Mesenteric fat pad (tissue), 1 donor: Measurements from ENCODE around the gene TMTC2. TPM values are rescaled to one million over a fixed set of nuclear protein-coding genes. Genes with fewer than 3 reads are reported as not detected.
"Not testable (repeated sequence)": the region's sequence is repeated elsewhere in the genome, so short reads cannot be mapped to it uniquely, and the experiment has no call there.

ENCODE experiments used
- DNase-seq: peaks from one replicate; pipeline ENCODE4 v3.0.0-alpha.2; 2020; ENCODE audit warnings: low spot score
- total RNA-seq: library from RNA; stranded (reverse); fragmentation: NEBNext Ultra II Directional; extraction: Animal tissue kit (Norgen Biotek cat#: 25700); gene quantifications from one replicate; pipeline ENCODE4 v1.2.1, GENCODE V29; 2021
- donor health status: DM: yes; HTN: yes; CAD: no.

Gene TMTC2
- total RNA-seq, 1 donor from 2014 or later: 7.0 TPM

DNA sequence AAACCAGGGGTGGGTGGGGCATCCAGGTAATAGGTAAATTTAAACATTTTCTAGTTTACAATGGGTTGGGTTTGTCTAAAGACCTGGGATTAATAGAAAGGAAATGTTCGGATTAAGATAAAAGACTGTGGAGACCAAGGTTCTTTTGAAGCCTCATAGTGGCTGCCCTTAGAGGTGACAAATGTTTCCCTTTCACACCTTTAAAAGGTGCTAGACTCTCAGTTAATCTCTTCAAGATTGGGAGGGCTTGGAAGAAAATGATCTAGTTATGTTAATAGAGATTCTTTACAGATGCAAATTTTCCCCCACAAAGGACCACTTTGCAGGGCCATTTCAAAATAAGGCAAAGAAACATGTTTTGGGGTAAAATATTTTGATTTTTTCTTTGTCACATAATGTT, 39.0 kb downstream of the TMTC2 start:
- no peak for DNase-seq

DNA sequence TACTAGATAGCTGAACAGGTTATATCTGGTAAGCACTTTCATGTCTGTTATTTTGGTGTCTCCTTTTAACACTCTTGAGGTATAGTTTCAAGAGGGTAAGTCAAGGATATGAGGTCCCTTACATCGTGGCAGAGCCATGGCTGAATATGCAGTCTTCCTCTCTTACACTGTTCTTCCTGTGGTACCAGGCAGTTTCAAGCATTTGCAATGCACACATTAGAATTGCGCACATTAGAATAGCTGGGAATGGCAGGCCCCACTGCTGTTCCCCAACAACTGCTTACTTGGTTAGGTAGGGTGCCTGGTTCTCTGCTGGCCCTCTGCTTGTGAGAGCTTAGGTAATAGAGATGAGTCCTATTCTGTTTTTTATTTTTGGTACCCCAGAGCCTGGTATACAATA, 41.2 kb downstream of the TMTC2 start:
- DNase-seq: no peak

DNA sequence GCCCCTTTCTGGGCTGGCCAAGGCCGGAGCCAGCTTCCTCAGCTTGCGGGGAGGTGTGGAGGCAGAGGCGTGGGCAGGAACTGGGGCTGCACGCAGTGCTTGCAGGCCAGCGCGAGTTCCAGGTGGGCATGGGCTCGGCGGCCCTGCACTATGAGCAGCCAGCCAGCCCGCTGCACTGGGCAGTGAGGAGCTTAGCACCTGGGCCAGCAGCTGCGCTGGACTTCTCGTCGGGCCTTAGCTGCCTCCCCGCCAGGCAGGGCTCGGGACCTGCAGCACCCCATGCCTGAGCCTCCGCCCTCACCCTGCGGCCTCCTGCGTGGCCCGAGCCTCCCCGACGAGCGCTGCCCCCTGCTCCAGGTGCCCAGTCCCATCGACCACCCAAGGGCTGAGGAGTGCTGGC, 42.0 kb downstream of the TMTC2 start:
- no peak for DNase-seq

DNA sequence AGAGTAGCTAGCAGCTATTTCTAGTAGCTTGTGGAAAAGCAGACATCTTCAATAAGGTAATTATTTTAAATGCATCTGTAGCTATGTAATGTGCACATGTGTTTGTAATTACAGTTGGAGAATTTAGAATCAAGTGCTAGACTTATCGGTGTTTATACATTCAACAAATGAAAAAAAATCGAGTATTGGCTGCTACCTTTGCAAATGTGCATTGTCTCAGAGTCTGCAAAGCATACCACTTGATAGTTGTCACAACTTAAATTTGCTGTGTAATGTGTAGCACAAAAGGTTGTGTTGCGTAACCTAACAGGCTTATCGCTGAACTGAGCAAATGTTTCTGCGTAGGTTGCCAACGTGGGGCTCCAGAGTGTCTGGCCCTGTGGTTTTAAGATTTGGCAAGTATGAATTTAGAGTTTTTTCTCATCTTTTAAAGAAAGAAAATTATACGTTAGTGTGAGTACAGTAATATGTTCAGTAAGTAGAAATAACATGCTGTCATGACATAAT, 44.3 kb downstream of the TMTC2 start:
- DNase-seq: no peak

DNA sequence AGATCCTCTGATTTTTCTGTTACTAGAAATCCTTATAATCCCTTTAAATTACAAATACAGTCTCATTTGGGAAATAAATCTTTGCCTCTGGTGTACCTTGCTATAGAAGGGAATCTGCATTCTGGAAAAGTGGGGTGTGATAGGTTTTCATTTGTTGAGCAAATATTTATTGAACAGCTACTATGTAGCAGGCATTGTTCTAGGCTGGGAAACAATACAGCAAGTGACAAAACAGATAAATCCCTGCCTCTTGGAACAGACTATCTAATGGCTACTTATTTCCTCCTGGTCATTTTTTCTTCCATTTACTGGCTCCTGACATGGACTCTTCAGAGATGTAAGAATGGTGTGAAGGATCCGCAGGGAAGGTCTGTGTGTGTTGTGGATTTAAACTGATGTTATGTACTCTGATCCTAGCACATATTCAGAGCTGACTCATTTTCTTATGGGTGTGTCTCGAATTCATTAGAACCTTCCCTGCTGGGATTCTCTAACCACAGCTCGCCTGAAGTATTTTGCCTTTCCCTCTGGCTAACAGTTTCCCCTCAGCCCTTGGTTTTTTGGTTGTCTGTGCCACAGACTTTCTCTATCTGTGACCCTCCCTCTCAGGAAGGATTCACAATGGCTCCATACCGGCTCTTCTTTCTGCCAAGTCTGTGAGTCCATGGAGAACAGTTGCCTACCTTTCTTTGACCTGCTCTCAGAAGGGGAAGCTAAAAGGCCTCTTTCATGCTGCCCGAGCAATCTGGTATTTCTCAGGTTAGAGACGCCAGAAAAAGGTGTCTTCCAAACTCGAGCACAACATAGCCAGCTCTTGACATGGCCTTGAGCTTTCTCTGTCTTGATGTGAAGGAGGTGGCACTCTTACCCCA, 53.7 kb downstream of the TMTC2 start:
- no peak for DNase-seq

DNA sequence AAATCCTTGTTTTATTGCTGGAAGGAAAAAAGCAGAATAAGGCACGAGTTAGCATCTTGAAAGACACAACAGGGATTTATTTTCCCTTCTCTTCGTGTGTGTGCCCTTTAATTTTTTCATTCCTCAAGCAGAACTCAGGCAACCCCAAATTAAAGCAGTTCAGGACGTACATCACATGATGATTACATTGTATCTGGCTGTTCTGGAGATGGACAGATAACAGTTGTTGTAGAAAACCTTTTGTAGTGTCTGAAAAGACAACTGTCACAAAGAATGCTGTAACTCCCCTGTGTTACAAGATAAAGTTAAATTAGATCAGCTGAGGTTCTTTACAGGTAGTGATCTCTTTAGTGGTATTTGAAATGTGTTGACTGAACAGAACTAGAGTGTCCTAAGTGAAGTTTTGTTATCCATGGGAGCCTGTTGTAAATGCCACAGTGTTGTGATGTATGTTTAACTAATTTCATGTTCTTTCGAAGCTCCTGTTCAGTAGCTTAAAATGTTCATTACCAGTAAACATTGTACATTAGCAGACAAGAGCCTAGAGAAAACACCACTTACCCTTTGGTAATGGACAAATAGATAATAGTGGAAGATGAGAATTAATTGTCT, 58.5 kb downstream of the TMTC2 start:
- no peak for DNase-seq

DNA sequence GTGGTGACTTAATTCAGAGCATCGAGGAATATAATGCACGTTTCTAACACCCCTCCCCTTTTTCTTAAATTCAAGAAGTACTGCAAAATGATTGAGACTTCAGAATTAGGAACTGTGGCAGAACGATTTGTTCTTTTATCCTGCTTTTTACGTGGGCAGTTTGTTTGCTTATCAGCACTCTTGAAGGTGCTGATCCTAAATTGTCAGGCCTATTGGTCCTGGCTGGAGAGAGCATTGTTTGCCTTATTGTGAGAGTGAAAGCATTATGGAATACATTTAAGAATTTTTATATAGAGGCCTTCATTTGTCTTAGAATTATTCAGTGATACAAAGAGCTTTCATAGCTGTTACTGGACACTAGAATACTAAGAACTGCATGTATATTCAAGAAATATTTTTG, 59.1 kb downstream of the TMTC2 start:
- no peak for DNase-seq

DNA sequence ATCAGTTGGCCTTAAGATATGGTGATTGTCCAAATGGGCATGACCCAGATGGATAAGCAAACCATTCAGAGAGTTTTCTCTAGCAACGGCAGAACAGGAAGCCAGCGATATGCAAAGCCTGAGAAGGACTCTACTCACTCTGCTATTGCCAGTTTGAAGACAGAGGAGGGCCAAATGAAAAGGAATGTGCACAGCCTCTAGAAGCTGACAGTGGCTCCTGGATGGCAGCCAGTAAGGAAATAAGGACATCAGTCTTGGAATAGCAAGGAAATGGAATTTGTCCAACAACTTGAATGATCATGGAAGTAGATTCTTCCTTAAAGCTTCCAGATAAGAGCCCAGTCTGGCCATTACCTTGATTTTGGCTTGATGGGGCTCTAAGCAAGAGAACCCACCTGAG, 60.0 kb downstream of the TMTC2 start:
- DNase-seq: no peak

DNA sequence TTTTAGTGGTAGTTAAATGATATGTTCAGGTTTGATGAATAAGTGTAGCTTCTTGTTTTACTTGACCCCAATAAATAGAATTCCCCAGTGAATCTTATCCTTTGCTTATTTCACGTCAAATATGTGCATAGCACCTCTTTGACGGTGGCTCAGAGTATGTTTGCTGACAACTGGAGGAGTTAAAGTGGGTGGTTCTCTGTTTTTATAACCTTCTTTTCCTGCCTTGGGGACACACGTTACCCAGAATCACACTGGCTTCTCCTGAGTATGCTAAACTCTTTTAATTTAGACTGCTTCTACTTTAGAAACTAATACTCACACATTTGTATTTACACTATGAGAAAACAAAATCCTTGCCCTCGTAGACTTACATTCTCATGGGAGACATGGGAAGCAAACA, 62.3 kb downstream of the TMTC2 start:
- no peak for DNase-seq

DNA sequence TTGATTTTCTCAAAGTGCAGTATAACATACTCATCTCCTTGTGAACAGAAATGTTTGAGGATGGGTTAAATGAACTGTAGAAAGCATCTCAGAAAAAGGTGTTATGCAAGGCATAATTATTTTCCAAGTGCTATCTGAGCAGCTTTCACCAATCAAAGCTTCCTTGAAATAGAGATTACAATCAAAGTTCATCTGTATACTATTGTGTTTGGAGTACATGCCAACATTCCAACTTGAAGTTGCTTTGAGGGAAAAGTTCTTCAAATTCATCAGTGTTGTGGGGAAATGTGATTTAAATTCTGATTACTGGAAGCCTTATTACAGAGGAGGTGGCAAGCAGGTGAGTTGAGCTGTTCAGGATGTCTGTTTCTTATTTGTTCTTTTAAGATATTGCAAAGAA, 68.2 kb downstream of the TMTC2 start:
- DNase-seq: no peak

DNA sequence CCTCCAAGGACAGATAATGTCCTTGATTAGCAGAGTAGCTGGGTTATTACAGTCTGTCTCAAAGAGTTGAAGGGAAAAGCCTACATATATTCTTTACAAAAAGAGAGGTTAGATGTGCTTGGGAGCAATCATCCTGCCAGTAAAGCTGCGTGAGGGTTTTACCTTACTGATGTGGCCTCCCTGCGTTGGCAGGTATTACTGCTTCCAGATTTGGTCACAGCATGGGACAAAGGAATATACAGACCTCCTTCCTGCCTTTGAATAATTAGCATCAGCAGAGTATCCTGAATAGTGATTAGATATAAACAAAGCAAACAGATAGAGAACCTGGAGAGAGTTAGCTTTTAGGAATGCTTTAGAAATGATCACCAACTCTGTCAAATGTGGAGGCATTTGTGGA, 69.6 kb downstream of the TMTC2 start:
- no peak for DNase-seq

DNA sequence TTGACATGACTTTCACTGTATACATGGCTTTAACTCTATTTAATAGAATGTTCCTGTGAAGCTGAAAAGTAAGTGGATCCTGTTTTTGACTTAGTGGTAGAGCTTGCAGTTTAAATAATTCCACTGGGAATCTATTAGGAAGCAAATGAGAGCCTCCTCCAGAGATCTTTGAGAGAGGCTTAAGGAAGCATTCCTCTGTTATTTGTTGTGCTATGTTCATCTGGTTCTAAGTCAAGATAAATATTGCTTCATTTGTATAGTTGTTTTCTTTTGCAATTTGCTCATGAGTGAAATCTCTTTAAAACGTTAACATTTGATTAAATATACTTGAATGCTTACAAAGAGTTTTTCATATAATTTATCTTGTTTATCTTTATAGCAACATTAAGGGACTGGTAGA, 70.4 kb downstream of the TMTC2 start:
- no peak for DNase-seq

DNA sequence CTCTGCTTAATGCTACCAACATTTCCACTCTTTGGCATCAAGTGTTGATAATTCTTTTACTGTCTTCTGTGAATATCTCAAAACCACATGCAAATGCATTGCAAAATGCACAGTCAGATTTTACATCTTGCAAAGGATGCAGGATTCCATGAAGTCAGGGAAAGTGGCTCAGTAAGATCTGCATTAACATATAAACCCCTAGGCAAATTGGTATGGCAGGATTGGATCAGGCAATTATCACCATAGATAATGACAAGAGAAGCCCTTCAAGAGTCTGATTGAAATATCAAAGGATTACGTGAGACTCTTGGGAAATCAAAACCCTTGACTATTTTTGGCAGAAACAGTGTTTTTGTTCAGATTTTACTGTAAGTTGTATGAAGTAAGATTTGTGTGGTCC, 71.0 kb downstream of the TMTC2 start:
- DNase-seq: no peak

DNA sequence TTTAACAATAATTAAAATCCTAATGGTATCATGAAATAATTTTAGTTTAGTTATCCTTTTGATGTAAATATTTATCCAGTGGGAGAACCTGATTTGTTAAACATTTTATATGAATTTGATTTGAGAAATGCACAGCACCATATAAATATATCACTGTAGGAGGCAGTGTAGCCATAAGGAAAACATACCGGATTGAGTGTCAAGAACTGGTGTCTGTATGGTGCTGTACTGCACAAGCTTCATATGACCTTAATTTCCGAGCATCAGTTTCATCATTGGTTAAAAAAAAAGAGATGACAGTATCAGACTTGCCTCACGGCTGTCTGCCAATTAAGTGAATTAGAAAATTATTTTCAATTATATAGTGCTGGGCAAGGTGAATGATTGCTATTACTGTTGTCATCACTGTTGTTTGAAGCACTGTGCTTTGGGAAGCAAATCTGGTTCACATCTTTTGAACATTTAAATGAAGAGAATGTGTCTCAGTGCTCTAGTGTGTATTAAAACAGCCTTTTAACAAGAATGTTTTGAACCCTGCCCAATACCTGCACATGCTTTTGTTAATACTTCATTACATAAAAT, 72.1 kb downstream of the TMTC2 start:
- no peak for DNase-seq

DNA sequence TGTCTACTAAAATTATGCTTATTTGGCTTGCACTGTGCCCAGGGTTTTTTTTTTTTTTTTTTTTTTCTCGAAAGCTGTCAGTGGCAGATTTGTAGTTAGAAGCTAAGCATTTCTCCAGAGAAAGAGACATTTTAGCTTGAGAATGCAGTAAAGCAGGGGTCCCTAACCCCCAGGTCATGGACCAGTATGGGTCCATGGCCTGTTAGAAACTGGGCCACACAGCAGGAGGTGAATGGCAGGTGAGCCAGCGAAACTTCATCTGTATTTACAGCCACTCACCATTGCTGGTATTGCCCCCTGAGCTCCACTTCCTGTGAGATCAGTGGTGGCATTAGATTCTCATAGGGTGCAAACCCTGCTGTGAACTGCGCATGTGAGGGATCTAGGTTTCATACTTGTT, 73.7 kb downstream of the TMTC2 start:
- DNase-seq: no peak

DNA sequence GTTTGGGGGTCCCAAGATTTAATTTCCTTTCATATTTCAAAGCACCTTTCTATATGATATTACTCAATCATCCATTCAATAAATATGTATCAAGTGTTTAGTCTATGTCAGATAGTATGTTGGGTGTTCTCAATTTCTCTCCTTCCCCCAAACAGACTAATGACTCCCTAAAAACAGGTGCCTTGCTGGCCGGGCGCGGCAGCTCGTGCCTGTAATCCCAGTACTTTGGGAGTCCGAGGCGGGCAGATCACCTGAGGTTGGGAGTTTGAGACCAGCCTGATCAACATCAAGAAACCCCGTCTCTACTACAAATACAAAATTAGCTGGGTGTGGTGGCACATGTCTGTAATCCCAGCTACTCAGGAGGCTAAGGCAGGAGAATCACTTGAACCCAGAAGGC, 78.5 kb downstream of the TMTC2 start:
- not testable (repeated sequence) for DNase-seq

DNA sequence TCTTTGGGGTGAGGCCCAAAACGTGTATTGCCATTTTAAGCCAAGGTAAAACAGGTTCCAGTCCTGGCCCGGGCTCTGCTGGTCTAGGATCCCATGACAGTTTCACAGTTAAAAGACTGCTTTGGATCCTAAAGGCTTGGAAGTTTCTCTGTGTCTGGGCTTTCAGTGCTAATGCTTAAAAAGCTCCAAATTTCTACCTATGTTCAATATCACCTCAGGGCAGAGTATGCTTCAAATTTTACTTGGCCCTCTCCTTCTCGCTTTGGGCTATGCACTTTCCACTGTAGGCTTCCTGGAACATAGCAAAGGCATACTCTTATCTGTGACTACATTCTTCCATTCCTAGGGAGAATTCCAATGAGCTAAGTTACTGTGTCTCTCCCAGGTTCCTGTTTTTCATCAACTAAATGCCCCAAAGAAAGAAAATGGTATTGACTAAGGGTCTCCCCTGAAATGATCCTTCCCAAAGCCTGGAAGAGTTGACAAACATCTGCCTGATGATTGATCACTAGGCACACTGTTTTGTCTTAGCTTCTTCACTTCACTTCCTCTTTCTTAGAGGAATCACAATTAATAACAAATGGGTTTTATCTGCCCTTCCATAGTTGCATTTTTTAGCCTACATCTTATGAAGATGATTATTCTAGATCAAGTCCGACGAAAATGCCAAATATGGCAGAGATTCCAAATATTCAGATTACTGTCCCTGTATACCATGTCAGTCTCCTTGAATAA, 79.4 kb downstream of the TMTC2 start:
- DNase-seq: no peak

DNA sequence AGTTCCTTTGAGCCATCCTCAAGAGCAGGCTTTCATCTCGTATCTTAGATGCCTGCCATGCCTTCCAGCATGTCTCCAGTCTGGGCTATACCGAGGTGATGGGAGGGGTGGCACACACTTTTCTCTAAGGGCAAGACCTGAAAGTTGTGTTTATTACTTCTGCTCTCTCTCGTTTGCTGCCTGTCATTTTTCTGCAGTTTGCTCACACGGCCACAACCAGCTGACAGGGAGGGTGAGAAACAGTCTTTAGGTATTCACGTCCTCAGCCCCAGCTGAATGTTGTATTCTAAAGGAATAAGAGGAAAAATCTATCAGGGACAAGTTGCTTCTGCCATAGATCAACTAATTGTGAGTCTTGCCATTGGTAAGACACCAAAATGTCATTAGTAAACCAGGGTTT, 88.0 kb downstream of the TMTC2 start:
- no peak for DNase-seq

DNA sequence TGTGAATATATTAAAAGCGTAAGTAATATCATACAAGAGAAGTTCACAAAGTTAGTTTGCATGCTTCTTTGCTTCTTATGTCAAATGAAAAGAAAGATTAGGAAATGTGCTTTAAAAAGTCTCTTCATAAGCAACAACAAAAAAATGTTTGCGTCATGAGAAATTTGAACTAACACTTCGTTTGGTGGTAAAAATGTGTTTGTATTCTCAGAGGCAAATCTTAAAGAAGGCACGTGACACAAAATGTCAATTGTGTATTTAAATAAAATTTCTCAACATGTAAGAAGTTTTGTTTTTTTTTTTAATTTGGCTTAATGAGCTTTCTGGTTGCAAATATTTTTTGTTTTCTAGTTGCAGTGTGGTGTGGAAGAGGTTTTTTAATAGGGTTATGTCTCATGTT, 93.8 kb downstream of the TMTC2 start:
- DNase-seq: no peak

DNA sequence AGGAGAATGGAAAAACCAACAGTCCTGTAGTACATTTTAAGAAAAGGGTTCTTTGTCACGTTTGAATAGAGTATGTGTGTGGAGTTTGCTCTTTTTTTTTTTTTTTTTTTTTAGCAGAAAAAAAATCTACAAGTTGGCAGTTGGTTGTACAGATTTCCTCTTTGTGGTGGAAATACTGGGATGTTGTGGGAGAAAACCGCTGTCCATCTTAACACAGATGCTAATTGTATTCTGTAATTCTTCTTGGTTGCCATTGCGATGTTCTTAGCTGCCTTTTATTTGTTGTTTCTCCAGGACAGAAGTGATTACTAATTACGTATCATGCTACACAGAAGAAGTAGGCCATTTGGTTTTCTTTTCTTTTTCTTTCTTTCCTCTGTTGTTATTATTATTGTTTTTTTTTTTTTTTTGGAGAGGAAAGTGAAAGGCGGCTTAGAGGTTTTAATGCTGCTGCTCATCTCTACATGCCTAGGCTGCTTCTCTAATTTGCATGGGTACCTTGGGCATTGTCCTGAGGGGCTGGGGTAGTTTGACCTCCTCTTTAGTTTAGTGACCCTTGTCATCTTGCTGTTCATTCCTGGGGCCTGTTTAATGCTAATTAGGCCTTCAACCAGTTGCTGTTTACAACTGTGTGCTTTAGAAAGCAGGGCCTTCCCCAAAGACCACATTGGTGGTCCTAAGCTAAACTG, 94.7 kb downstream of the TMTC2 start:
- no peak for DNase-seq

DNA sequence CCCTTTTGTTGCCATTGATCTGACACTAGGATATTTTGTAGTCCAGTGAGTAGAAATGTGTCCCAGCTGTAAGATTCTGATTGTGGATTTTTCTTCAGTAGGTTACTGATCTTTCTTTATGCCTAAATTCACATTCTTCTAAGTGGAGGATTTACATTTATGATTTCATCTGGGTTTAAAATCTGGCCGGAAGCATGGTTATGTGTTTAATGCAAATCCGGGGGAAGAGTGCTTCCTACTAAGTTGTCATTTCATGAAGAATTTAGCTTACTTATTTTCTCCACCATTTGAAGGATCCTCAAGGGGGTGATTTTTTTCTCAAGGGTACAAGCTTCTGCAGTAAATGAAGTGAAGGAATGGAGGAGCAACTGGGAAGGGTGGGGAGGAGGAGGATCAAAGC, 96.7 kb downstream of the TMTC2 start:
- DNase-seq: no peak
